Measurements from ENCODE around the gene CPED1.
A peak's percentile ranks its signal among the peaks of the same experiment; 100 is the strongest.
"Not testable (repeated sequence)": the region's sequence is repeated elsewhere in the genome, so short reads cannot be mapped to it uniquely, and the experiment has no call there.

The CPED1 gene

GRCh38 chr7:121020989-121021969 is 32.8 kb downstream of the CPED1 start:
- FAIRE-seq: peak; percentile 18

DNA sequence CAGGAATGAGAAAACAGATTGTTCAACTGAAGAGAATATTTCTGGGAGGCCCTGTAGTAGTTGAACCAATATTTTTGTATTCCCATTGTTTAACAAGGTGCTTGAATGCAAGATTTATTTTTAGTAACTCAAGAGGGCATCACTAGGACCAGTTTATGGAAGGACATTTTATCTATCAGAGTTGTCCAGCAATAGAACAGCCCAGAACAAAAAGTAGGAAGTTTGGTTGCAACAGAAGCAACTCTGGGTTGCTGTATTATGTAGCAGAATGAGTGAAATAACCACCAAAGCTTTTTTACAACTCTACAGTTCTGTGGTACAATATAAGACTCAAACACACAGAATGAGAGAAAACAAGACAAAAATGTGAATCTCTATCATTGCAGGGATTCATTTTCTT is 34.7 kb downstream of the CPED1 start:
- FAIRE-seq: no peak

GRCh38 chr7:121023683-121024511 is 35.4 kb downstream of the CPED1 start:
- FAIRE-seq: peak; percentile 98

DNA sequence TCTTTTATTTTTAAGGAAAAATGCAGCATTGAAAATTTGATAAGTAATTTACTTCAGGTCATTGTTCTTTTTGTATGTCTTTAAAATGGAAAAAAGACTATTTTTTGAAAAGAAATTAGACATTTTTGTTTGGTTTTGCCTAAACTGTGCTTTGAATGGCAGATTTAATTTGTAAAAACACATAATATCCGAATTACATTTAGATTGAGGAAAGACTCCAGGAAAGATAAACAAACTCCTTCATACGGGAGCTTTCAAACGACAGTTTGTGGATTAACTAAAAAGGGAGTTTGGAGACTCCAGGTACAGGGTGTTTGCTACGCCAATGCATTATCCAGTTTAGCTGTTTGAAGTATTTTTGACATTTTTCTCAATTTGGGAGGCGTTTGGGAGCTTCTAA is 36.1 kb downstream of the CPED1 start:
- FAIRE-seq: no peak

- FAIRE-seq: no peak
Observed at GRCh38 chr7:121026159-121026558, 37.6 kb downstream of the CPED1 start.

GRCh38 chr7:121026577-121027111 is 38.1 kb downstream of the CPED1 start:
- FAIRE-seq: no peak

GRCh38 chr7:121027761-121028669 is 39.5 kb downstream of the CPED1 start:
- FAIRE-seq: no peak

DNA sequence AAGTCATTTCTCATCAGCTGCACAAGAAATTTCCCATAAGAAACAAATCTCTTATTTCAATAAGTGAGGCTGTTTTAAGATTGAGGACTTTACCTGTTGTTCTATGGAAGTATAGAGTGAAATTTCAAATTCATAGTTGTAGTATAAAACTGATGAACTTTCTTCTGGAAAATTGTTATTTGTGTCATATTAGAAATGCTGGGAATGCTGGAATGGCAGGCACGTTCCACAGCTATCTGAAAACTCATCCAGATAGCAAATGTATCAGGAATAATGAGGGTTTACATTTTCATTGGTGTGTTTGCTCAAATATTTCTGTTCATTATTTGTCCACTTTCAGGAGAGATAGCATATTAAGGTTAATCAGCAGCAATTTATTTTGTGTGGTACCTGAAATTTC is 40.8 kb downstream of the CPED1 start:
- no peak for FAIRE-seq

GRCh38 chr7:121030308-121030707 is 41.8 kb downstream of the CPED1 start:
- no peak for FAIRE-seq

- FAIRE-seq: no peak
Observed at GRCh38 chr7:121032645-121033460, 44.3 kb downstream of the CPED1 start.

- no peak for FAIRE-seq
Observed at GRCh38 chr7:121034929-121035328, 46.4 kb downstream of the CPED1 start.

DNA sequence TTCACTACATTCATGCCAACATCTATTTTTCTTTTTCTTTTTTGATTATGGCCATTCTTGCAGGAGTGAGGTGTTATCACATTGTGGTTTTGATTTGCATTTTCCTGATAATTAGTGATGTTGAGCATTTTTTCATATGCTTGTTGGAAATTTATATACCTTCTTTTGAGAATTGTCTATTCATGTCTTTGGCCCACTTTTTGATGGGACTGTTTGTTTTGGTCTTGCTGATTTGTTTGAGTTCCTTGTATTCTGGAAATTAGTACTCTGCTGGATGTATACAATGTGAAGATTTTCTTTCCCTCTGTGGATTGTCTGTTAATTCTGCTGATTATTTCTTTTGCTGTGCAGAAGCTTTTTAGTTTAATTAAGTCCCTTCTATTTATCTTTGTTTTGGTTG is 48.3 kb downstream of the CPED1 start:
- FAIRE-seq: not testable (repeated sequence)

GRCh38 chr7:121037329-121037728 is 48.8 kb downstream of the CPED1 start:
- not testable (repeated sequence) for FAIRE-seq

GRCh38 chr7:121037957-121038716 is 49.6 kb downstream of the CPED1 start:
- FAIRE-seq: no peak

DNA sequence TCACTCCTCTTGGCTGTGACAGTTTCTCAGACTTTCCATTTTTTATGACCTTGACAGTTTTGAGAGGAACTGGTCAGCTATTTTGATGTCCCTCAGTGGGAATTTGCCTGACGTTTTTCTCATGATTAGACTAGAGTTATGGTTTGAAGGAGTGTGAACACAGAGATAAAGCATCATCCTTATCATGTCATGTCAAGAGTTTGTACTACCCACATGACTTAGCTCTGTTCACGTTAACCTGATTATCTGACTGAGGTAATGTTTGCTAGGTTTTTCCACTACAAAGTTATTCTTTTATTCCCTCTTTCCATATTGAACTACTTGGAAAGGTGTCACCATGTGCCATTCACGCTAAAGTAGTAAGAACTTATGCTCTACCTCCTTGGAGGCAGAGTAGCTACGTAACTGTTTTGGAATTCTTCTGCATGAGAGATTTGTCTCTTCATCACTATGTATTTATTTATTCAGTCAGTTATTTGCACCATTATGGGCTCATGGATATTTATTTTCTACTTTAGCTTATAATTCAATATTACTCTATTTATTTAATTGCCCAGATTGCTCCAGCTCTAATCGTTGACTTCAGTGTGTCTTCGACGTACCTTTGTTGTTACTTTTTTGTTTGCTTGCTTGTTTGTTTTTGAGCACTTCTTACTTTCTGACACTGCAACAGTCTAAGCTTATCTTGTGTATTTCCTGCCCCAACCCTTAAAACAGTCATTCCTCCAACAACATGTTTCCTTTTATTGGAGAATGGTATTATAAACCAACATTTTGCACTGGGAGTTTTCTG is 50.4 kb downstream of the CPED1 start:
- FAIRE-seq: no peak

DNA sequence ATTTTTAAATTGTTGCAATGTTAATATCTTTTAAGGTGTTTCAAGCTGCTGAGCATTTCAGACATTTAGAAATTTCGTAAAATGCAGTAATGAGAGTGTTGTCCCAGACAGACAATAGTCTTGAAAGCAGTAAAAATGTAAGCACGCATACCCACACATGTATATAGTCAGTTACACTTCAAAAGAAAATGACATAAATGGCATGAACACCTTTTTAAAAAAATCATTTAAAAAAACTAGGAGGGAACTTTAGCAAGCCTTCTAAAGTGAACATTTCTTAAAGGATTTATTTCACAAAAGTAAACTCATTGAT is 51.0 kb downstream of the CPED1 start:
- no peak for FAIRE-seq

DNA sequence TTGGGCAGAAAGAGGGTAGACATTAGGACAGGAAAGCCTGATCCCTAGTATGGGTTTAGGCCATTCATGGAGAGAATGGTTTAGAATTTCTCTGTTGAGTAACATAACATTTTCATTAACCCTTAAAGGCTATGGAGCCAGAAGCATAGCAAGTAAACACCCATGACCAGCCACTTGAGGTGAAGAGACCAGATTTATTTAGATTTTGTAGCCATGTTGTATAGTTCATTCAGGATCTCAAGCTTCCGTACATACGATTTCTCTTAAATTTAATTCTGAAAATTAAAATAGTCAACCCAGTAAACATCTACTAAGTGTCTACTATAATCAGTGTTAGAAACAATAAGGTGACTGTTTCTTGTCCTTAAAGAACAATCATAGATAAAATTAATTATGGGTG is 51.5 kb downstream of the CPED1 start:
- no peak for FAIRE-seq

- FAIRE-seq: peak; percentile 96
Observed at GRCh38 chr7:121041516-121042148, 53.1 kb downstream of the CPED1 start.

- no peak for FAIRE-seq
Observed at GRCh38 chr7:121042195-121042594, 53.7 kb downstream of the CPED1 start.
